ENCODE results near the gene ARHGAP6. TPM values are rescaled to one million over a fixed set of nuclear protein-coding genes. Genes with fewer than 3 reads are reported as not detected.

The ARHGAP6 gene
- total RNA-seq, 1 experiment from 2014 or later: 0.07 TPM

GRCh38 chrX:11212741-11213140 lies 453.0 kb downstream of the ARHGAP6 start:
- no CpG with 5 or more reads among the region's 11 CpGs for WGBS (ENCODE audit: extremely low coverage, insufficient read length, low lambda C conversion rate)
- Histone ChIP-seq H4K8ac (replicated peaks; ENCODE audit: insufficient read length, low read depth, low read length) (no peak overlapping the region), H4K5ac (ENCODE audit: insufficient read length, low read depth, low read length) (no peak overlapping the region), H2BK15ac (ENCODE audit: low read depth, low read length) (no peak overlapping the region), H3K14ac (ENCODE audit: insufficient read depth, low read length) (no peak overlapping the region), H3K4me1 (ENCODE audit: insufficient read depth, low read length) (no peaks in the 10 kb centered on the region), H3K27me3 (ENCODE audit: insufficient read depth, low read length) (no peaks in the 10 kb centered on the region), H3K79me1 (ENCODE audit: insufficient read depth, low read depth, low read length, poor library complexity, severe bottlenecking) (no peaks in the 10 kb centered on the region), H3K18ac (ENCODE audit: insufficient read length, low read depth, low read length) (no peak overlapping the region), H2AFZ (ENCODE audit: low read length) (no peak overlapping the region), H2BK5ac (ENCODE audit: insufficient read length, low read length) (no peak overlapping the region), H3K27ac (ENCODE audit: insufficient read length, low read depth, low read length) (no peak overlapping the region), H3K4ac (ENCODE audit: low read depth, low read length) (no peak overlapping the region), H3K23ac (ENCODE audit: insufficient read length, low read depth, low read length) (no peak overlapping the region), H2AK5ac (ENCODE audit: insufficient read length, low read length) (no peak overlapping the region), H2BK12ac (ENCODE audit: insufficient read length, low read depth, low read length) (no peak overlapping the region), H3K9ac (ENCODE audit: extremely low read depth, insufficient read length, low read length) (no peak overlapping the region), H3K9me3 (ENCODE audit: control insufficient read depth, low read depth, low read length) (no peaks in the 10 kb centered on the region), H3K23me2 (ENCODE audit: insufficient read length, low read depth, low read length, poor library complexity, severe bottlenecking) (no peaks in the 10 kb centered on the region), H2BK120ac (ENCODE audit: low read depth, low read length, poor library complexity, severe bottlenecking) (no peak overlapping the region), H3K79me2 (ENCODE audit: insufficient read depth, low read length) (no peaks in the 10 kb centered on the region), H4K91ac (ENCODE audit: insufficient read length, low read depth, low read length) (no peak overlapping the region), H2BK20ac (ENCODE audit: low read depth, low read length, poor library complexity, severe bottlenecking) (no peak overlapping the region), H4K20me1 (ENCODE audit: control insufficient read depth, insufficient read depth, insufficient read length) (no peaks in the 10 kb centered on the region), H3T11ph (ENCODE audit: low read length) (no peak overlapping the region), H3K56ac (ENCODE audit: insufficient read length, low read depth, low read length) (no peak overlapping the region), H3K4me2 (ENCODE audit: insufficient read depth, insufficient read length, low read length) (no peak overlapping the region)
- Mint-ChIP-seq H3K36me3 (ENCODE audit: insufficient read depth in 1 of 3, low read depth in 3 of 3) (0 out of 7 replicates have a peak, but pooled peaks cover 0 to 3% (median 0%) of the 10 kb centered on the region in 3 experiments), H3K27ac (no peak overlapping the region), H3K4me3 (no peak overlapping the region), H3K9me3 (peaks cover 45 to 48% of the 10 kb centered on the region in 2 experiments), H3K4me1 (no peaks in the 10 kb centered on the region), H3K27me3 (ENCODE audit: low read depth) (no peaks in the 10 kb centered on the region)
- DNase-seq: peak; percentile 39
- TF ChIP-seq CTCF (conservative IDR thresholded peaks at IDR 0.05): no peak

Data from H9 (cell line).